Stimulated activated effector memory CD8-positive, alpha-beta T cell treated with anti-CD3 and anti-CD28 coated beads, Interleukin-12 subunit alpha, Interleukin-12 subunit beta, amount 100 ng/mL, for 72 hours (primary cell): Measurements from ENCODE around the gene GRID1.

Experiments used
- ATAC-seq: fragments of 150-1000 bp; cut with Tn5 transposase; 2 replicates; pipeline ENCODE4 v1.10.0; 2021
- DNase-seq, 2 donors: peaks; one replicate each; pipeline ENCODE4 v3.0.0; 2021 to 2022; ENCODE audit warnings: low spot score in 2 of 2
- H3K27ac Mint-ChIP-seq: one replicate; pipeline ENCODE4 v1.8.0; 2022; ENCODE audit warnings: mild to moderate bottlenecking, mixed read lengths
- H3K36me3 Mint-ChIP-seq: one replicate; pipeline ENCODE4 v1.8.0; 2022; ENCODE audit warnings: mild to moderate bottlenecking, mixed read lengths
- H3K4me1 Mint-ChIP-seq: one replicate; pipeline ENCODE4 v1.8.0; 2022; ENCODE audit warnings: mixed read lengths
- H3K4me3 Mint-ChIP-seq: one replicate; pipeline ENCODE4 v1.8.0; 2022; ENCODE audit warnings: mild to moderate bottlenecking, mixed read lengths
- H3K9me3 Mint-ChIP-seq: one replicate; pipeline ENCODE4 v1.8.0; 2022; ENCODE audit warnings: mixed read lengths

GRID1 gene

DNA sequence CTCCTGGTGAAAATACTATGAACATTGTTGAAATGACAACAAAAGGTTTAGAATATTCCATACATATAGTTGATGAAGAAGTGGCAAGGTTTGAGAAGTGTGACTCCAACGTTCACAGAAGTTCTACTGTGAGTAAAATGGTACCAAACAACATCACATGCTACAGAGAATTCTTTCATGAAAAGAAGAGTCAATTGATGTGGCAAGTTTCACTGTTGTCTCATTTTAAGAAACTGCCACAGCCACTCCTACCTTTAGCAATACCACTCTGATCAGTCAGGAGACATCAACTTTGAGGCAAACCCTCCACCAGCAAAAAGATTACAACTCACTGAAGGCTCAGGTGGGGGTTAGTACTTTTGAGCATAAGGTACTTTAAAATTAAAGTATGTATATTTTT lies 693.3 kb downstream of the GRID1 start:
- DNase-seq = peak in 1 of 2 donors; percentile 35
- no peaks in the 10 kb centered on the region for H3K36me3 Mint-ChIP-seq
- no peak overlapping the region for H3K27ac Mint-ChIP-seq
- no peak overlapping the region for H3K4me3 Mint-ChIP-seq
- ATAC-seq = peak; percentile 52
- H3K4me1 Mint-ChIP-seq = no peaks in the 10 kb centered on the region
- H3K9me3 Mint-ChIP-seq = peaks cover 5% of the 10 kb centered on the region

- H3K4me1 Mint-ChIP-seq = no peaks in the 10 kb centered on the region
- no peak for DNase-seq
- no peaks in the 10 kb centered on the region for H3K36me3 Mint-ChIP-seq
- peaks cover 5% of the 10 kb centered on the region for H3K9me3 Mint-ChIP-seq
- no peak overlapping the region for H3K27ac Mint-ChIP-seq
- no peak overlapping the region for H3K4me3 Mint-ChIP-seq
- ATAC-seq = peak; percentile 57
Observed at GRCh38 chr10:85671530-85671929, 695.1 kb downstream of the GRID1 start.

GRCh38 chr10:85668522-85668921 lies 698.1 kb downstream of the GRID1 start:
- DNase-seq = no peak
- H3K4me3 Mint-ChIP-seq = no peak overlapping the region
- H3K27ac Mint-ChIP-seq = no peak overlapping the region
- no peaks in the 10 kb centered on the region for H3K36me3 Mint-ChIP-seq
- no peaks in the 10 kb centered on the region for H3K4me1 Mint-ChIP-seq
- H3K9me3 Mint-ChIP-seq = peaks cover 5% of the 10 kb centered on the region
- no peak for ATAC-seq

GRCh38 chr10:85667638-85668233 lies 698.9 kb downstream of the GRID1 start:
- ATAC-seq = no peak
- Mint-ChIP-seq H3K4me1 (no peaks in the 10 kb centered on the region), H3K9me3 (peaks cover 5% of the 10 kb centered on the region), H3K36me3 (no peaks in the 10 kb centered on the region), H3K27ac (no peak overlapping the region), H3K4me3 (no peak overlapping the region)
- DNase-seq = no peak

DNA sequence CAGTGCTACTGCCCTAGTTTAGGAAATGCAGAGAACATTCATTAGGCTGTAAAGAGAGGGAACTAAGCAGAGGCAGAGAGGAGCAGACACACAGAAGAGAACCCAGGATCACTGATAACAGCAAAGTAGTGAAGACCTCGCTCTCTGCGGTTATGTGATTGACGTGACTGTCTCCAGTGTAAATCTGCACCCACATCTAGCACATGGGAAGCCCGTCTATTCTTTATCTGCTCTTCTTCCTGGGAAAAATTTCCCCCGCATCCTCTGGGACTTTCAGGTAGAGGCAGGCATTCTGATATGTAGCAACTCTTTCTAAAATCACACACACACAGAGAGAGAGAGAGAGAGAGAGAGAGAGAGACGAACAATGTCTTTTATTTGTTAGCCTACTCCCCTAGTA lies 699.6 kb downstream of the GRID1 start:
- H3K4me1 Mint-ChIP-seq = no peaks in the 10 kb centered on the region
- DNase-seq = no peak

GRCh38 chr10:85666102-85666501 lies 700.5 kb downstream of the GRID1 start:
- Mint-ChIP-seq H3K36me3 (no peaks in the 10 kb centered on the region), H3K4me1 (no peaks in the 10 kb centered on the region), H3K27ac (no peak overlapping the region), H3K9me3 (peaks cover 4% of the 10 kb centered on the region), H3K4me3 (no peak overlapping the region)
- ATAC-seq (no peak), DNase-seq (no peak)

More for the DNA sequence above, 699.6 kb downstream of the GRID1 start:
- no peaks in the 10 kb centered on the region for H3K36me3 Mint-ChIP-seq
- peaks cover 5% of the 10 kb centered on the region for H3K9me3 Mint-ChIP-seq
- no peak overlapping the region for H3K27ac Mint-ChIP-seq
- no peak for ATAC-seq
- no peak overlapping the region for H3K4me3 Mint-ChIP-seq

DNA sequence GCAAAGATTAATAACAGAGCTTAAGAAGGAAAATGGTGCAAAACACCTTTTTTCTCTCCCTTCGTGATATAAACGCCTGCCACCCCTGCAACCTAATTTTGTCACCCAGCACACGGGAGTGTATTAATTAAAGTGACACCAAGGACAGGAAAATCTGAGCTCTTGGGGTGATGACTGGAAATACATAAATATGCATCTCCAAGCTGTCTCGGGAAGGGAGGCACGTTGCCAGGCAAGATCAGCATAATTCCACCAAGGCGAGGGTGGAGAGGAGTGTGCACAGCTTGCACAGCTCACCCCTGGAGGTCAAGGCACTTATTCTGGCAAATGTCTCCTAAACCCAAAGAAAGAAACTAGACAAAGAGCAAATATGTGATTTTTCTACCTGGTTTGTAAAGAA lies 700.9 kb downstream of the GRID1 start:
- Mint-ChIP-seq H3K4me1 (no peaks in the 10 kb centered on the region), H3K36me3 (no peaks in the 10 kb centered on the region), H3K27ac (no peak overlapping the region), H3K4me3 (no peak overlapping the region), H3K9me3 (peaks cover under 1% of the 10 kb centered on the region)
- DNase-seq = no peak
- ATAC-seq = no peak

- Mint-ChIP-seq H3K4me3 (no peak overlapping the region), H3K9me3 (no peaks in the 10 kb centered on the region), H3K27ac (no peak overlapping the region), H3K36me3 (no peaks in the 10 kb centered on the region), H3K4me1 (no peaks in the 10 kb centered on the region)
- ATAC-seq = no peak
- no peak for DNase-seq
Observed at GRCh38 chr10:85665078-85665477, 701.5 kb downstream of the GRID1 start.

DNA sequence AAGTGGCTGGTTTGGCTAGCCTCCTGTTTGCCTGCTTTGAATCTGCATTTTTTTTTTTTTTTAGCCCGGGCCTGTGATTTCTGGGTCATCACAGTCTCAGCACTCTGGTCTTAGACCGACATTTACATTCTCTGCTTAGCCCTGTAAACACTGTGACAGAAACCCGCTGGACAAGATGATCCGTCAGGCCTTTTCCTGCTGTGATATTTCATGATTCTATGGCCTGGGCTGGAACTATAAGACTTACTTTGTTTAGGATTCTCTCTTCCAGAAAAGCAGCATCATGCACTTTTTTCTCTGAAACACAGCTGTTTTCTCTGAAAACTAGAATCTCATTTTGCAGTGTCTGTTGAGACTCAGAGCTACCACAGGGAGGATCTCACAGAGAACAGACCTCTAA lies 705.5 kb downstream of the GRID1 start:
- DNase-seq (no peak), ATAC-seq (no peak)
- no peak overlapping the region for H3K4me3 Mint-ChIP-seq
- H3K36me3 Mint-ChIP-seq = no peaks in the 10 kb centered on the region
- no peaks in the 10 kb centered on the region for H3K4me1 Mint-ChIP-seq
- H3K27ac Mint-ChIP-seq = no peak overlapping the region
- H3K9me3 Mint-ChIP-seq = no peaks in the 10 kb centered on the region

- H3K36me3 Mint-ChIP-seq = no peaks in the 10 kb centered on the region
- H3K27ac Mint-ChIP-seq = no peak overlapping the region
- ATAC-seq (no peak), DNase-seq (no peak)
- no peak overlapping the region for H3K4me3 Mint-ChIP-seq
- H3K4me1 Mint-ChIP-seq = no peaks in the 10 kb centered on the region
- no peaks in the 10 kb centered on the region for H3K9me3 Mint-ChIP-seq
Observed at GRCh38 chr10:85659331-85659730, 707.3 kb downstream of the GRID1 start.

DNA sequence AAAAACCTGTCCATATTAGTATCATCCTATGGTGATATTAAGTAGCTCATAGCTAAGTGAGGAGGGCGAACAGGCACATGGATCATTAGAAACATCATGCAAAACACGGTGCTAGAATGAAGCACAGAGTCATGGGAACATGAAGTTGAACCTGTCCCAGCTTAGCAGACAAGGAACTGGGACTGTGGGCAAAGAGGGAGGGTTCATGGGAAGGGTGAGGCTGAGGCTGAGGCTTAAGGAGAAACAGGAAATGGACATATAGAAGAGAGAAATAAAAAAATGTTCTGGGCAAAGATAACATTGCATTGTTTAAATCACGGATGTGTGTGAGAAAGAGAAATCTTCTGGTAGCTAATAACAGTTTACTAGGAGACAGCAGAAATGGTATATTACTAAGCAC lies 708.1 kb downstream of the GRID1 start:
- no peak overlapping the region for H3K4me3 Mint-ChIP-seq
- no peak overlapping the region for H3K27ac Mint-ChIP-seq
- H3K36me3 Mint-ChIP-seq = no peaks in the 10 kb centered on the region
- H3K4me1 Mint-ChIP-seq = no peaks in the 10 kb centered on the region
- DNase-seq (no peak), ATAC-seq (no peak)
- no peaks in the 10 kb centered on the region for H3K9me3 Mint-ChIP-seq

GRCh38 chr10:85657476-85658113 lies 709.0 kb downstream of the GRID1 start:
- DNase-seq = no peak
- Mint-ChIP-seq H3K36me3 (no peaks in the 10 kb centered on the region), H3K9me3 (no peaks in the 10 kb centered on the region), H3K4me3 (no peak overlapping the region), H3K27ac (no peak overlapping the region), H3K4me1 (no peaks in the 10 kb centered on the region)
- ATAC-seq = no peak

- no peaks in the 10 kb centered on the region for H3K4me1 Mint-ChIP-seq
- no peak overlapping the region for H3K27ac Mint-ChIP-seq
- no peak for ATAC-seq
- H3K9me3 Mint-ChIP-seq = peaks cover 2% of the 10 kb centered on the region
- H3K4me3 Mint-ChIP-seq = no peak overlapping the region
- DNase-seq = no peak
- H3K36me3 Mint-ChIP-seq = no peaks in the 10 kb centered on the region
Observed at GRCh38 chr10:85655411-85655810, 711.2 kb downstream of the GRID1 start.

- H3K4me1 Mint-ChIP-seq = no peaks in the 10 kb centered on the region
- DNase-seq = no peak
- ATAC-seq = no peak
- no peak overlapping the region for H3K27ac Mint-ChIP-seq
- no peaks in the 10 kb centered on the region for H3K36me3 Mint-ChIP-seq
- peaks cover 2% of the 10 kb centered on the region for H3K9me3 Mint-ChIP-seq
- H3K4me3 Mint-ChIP-seq = no peak overlapping the region
Observed at GRCh38 chr10:85651497-85651882, 715.1 kb downstream of the GRID1 start.

GRCh38 chr10:85650791-85651496 lies 715.7 kb downstream of the GRID1 start:
- Mint-ChIP-seq H3K4me1 (no peaks in the 10 kb centered on the region), H3K9me3 (peaks cover 2% of the 10 kb centered on the region), H3K4me3 (no peak overlapping the region), H3K36me3 (no peaks in the 10 kb centered on the region), H3K27ac (no peak overlapping the region)
- DNase-seq = no peak
- no peak for ATAC-seq

DNA sequence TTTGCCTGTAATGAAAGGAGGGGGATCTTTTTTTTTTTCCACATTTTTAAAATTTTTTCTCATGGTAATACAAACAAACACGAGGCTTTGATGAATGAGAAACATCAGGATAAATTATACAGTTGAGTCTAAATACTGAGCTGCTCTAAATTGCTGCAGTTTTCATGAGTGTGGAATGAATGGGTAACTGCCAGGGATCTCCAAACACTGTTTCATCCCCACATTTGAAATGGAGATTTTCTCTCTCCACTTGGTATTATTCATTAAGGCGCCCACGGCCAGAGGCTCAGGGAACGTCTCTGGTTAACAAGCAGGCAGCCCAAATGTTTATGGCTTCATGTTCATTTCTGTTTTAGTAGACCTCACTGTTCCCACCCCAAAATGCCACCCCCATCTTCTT lies 717.1 kb downstream of the GRID1 start:
- no peak overlapping the region for H3K4me3 Mint-ChIP-seq
- no peak for DNase-seq
- H3K36me3 Mint-ChIP-seq = no peaks in the 10 kb centered on the region
- no peak overlapping the region for H3K27ac Mint-ChIP-seq
- no peak for ATAC-seq
- H3K4me1 Mint-ChIP-seq = no peaks in the 10 kb centered on the region
- peaks cover 2% of the 10 kb centered on the region for H3K9me3 Mint-ChIP-seq
